Measurements from ENCODE around the gene GAPVD1. TPM values are rescaled to one million over a fixed set of nuclear protein-coding genes. Genes with fewer than 3 reads are reported as not detected.
"Not testable (repeated sequence)": the region's sequence is repeated elsewhere in the genome, so short reads cannot be mapped to it uniquely, and the experiment has no call there.

GAPVD1 gene
- total RNA-seq, 1 donor, result 88.9 TPM

- no peak for TF ChIP-seq CTCF (IDR thresholded peaks at IDR 0.05; ENCODE audit: insufficient read depth, low read depth, low read length)
- no peak overlapping the region for H3K4me3 ChIP-seq (ENCODE audit: low read depth, low read length)
- DNase-seq (ENCODE audit: low read depth), result no peak
Observed at GRCh38 chr9:125397736-125398135, 136.1 kb downstream of the GAPVD1 start.

- no peak overlapping the region for H3K4me3 ChIP-seq (ENCODE audit: low read depth, low read length)
- no peak for TF ChIP-seq CTCF (IDR thresholded peaks at IDR 0.05; ENCODE audit: insufficient read depth, low read depth, low read length)
- no peak for DNase-seq (ENCODE audit: low read depth)
Observed at GRCh38 chr9:125398243-125398642, 136.6 kb downstream of the GAPVD1 start.

- TF ChIP-seq CTCF (IDR thresholded peaks at IDR 0.05; ENCODE audit: insufficient read depth, low read depth, low read length), result no peak
- no peak overlapping the region for H3K4me3 ChIP-seq (ENCODE audit: low read depth, low read length)
- no peak for DNase-seq (ENCODE audit: low read depth)
Observed at GRCh38 chr9:125399165-125399564, 137.5 kb downstream of the GAPVD1 start.

GRCh38 chr9:125399666-125400065 is 138.0 kb downstream of the GAPVD1 start:
- no peak for TF ChIP-seq CTCF (IDR thresholded peaks at IDR 0.05; ENCODE audit: insufficient read depth, low read depth, low read length)
- no peak overlapping the region for H3K4me3 ChIP-seq (ENCODE audit: low read depth, low read length)
- DNase-seq (ENCODE audit: low read depth), result no peak

GRCh38 chr9:125400232-125400631 is 138.6 kb downstream of the GAPVD1 start:
- H3K4me3 ChIP-seq (ENCODE audit: low read depth, low read length); DNase-seq (ENCODE audit: low read depth): not testable (repeated sequence)

GRCh38 chr9:125400725-125401716 is 139.4 kb downstream of the GAPVD1 start:
- TF ChIP-seq CTCF (IDR thresholded peaks at IDR 0.05; ENCODE audit: insufficient read depth, low read depth, low read length), result no peak
- DNase-seq (ENCODE audit: low read depth), result no peak
- no peak overlapping the region for H3K4me3 ChIP-seq (ENCODE audit: low read depth, low read length)

- no peak overlapping the region for H3K4me3 ChIP-seq (ENCODE audit: low read depth, low read length)
- no peak for DNase-seq (ENCODE audit: low read depth)
- TF ChIP-seq CTCF (IDR thresholded peaks at IDR 0.05; ENCODE audit: insufficient read depth, low read depth, low read length), result no peak
Observed at GRCh38 chr9:125404733-125405132, 143.1 kb downstream of the GAPVD1 start.

All from fibroblast of villous mesenchyme (primary cell).